Suppressor macrophage treated with lipopolysaccharide for 1 hour (primary cell): ENCODE measurements around the gene LHFPL3.

ENCODE experiments used
- DNase-seq, 3 donors: peaks; one replicate each; pipeline ENCODE4 v3.0.0-alpha.2; 2020 to 2022

LHFPL3 gene

GRCh38 chr7:104758504-104758903, 430.1 kb downstream of the LHFPL3 start:
- DNase-seq: no peak

GRCh38 chr7:104761892-104762291, 433.5 kb downstream of the LHFPL3 start:
- DNase-seq: no peak

GRCh38 chr7:104767113-104767512, 438.7 kb downstream of the LHFPL3 start:
- no peak for DNase-seq

GRCh38 chr7:104767826-104768536, 439.6 kb downstream of the LHFPL3 start:
- no peak for DNase-seq

GRCh38 chr7:104772405-104773345, 444.3 kb downstream of the LHFPL3 start:
- DNase-seq: peak in 2 of 3 donors; percentile 7 to 10

- DNase-seq: no peak
Measured at GRCh38 chr7:104773796-104774195, 445.4 kb downstream of the LHFPL3 start.

GRCh38 chr7:104775531-104775930, 447.1 kb downstream of the LHFPL3 start:
- no peak for DNase-seq

- no peak for DNase-seq
Measured at GRCh38 chr7:104777301-104777800, 448.9 kb downstream of the LHFPL3 start.

GRCh38 chr7:104779888-104780287, 451.5 kb downstream of the LHFPL3 start:
- no peak for DNase-seq

- peak in 1 of 3 donors; percentile 4 for DNase-seq
Measured at GRCh38 chr7:104784686-104785085, 456.3 kb downstream of the LHFPL3 start.

- no peak for DNase-seq
Measured at GRCh38 chr7:104789780-104790179, 461.4 kb downstream of the LHFPL3 start.

- DNase-seq: no peak
Measured at GRCh38 chr7:104790440-104790839, 462.0 kb downstream of the LHFPL3 start.

GRCh38 chr7:104791080-104791479, 462.7 kb downstream of the LHFPL3 start:
- DNase-seq: no peak

- no peak for DNase-seq
Measured at GRCh38 chr7:104793066-104793465, 464.7 kb downstream of the LHFPL3 start.

- DNase-seq: no peak
Measured at GRCh38 chr7:104794154-104794553, 465.8 kb downstream of the LHFPL3 start.

GRCh38 chr7:104794589-104794988, 466.2 kb downstream of the LHFPL3 start:
- no peak for DNase-seq

- no peak for DNase-seq
Measured at GRCh38 chr7:104795086-104795485, 466.7 kb downstream of the LHFPL3 start.

- DNase-seq: no peak
Measured at GRCh38 chr7:104795616-104796398, 467.4 kb downstream of the LHFPL3 start.

- no peak for DNase-seq
Measured at GRCh38 chr7:104800307-104800706, 471.9 kb downstream of the LHFPL3 start.

GRCh38 chr7:104801022-104801421, 472.6 kb downstream of the LHFPL3 start:
- no peak for DNase-seq

GRCh38 chr7:104803931-104804330, 475.5 kb downstream of the LHFPL3 start:
- DNase-seq: no peak

GRCh38 chr7:104804696-104805095, 476.3 kb downstream of the LHFPL3 start:
- no peak for DNase-seq
